Measurements from ENCODE around the gene TNRC18.

TNRC18 gene

GRCh38 chr7:5403442-5403841, 20.2 kb downstream of the TNRC18 start:
- DNase-seq: no peak

- no peak for DNase-seq
These were observed 25.9 kb downstream of the TNRC18 start for GRCh38 chr7:5397736-5398135.

GRCh38 chr7:5396999-5397663, 26.5 kb downstream of the TNRC18 start:
- DNase-seq: no peak

GRCh38 chr7:5396542-5396941, 27.1 kb downstream of the TNRC18 start:
- DNase-seq: peak in 1 of 2 experiments; percentile 34

- no peak for DNase-seq
These were observed 28.4 kb downstream of the TNRC18 start for GRCh38 chr7:5395246-5395645.

GRCh38 chr7:5394264-5395105, 29.1 kb downstream of the TNRC18 start:
- no peak for DNase-seq

- DNase-seq: no peak
These were observed 29.9 kb downstream of the TNRC18 start for GRCh38 chr7:5393748-5394147.

- no peak for DNase-seq
These were observed 30.3 kb downstream of the TNRC18 start for GRCh38 chr7:5393328-5393727.

GRCh38 chr7:5390918-5391317, 32.7 kb downstream of the TNRC18 start:
- no peak for DNase-seq

GRCh38 chr7:5388905-5389433, 34.7 kb downstream of the TNRC18 start:
- no peak for DNase-seq

- DNase-seq: no peak
These were observed 35.2 kb downstream of the TNRC18 start for GRCh38 chr7:5388273-5388901.

- DNase-seq: no peak
These were observed 35.9 kb downstream of the TNRC18 start for GRCh38 chr7:5387711-5388245.

- no peak for DNase-seq
These were observed 39.0 kb downstream of the TNRC18 start for GRCh38 chr7:5384618-5385017.

- no peak for DNase-seq
These were observed 40.1 kb downstream of the TNRC18 start for GRCh38 chr7:5383314-5384098.

- DNase-seq: peak; percentile 20 to 56
These were observed 41.2 kb downstream of the TNRC18 start for GRCh38 chr7:5382281-5382892.

GRCh38 chr7:5381071-5381772, 42.4 kb downstream of the TNRC18 start:
- DNase-seq: peak in 1 of 2 experiments; percentile 17

- DNase-seq: no peak
These were observed 43.1 kb downstream of the TNRC18 start for GRCh38 chr7:5380350-5381070.

- DNase-seq: no peak
These were observed 44.1 kb downstream of the TNRC18 start for GRCh38 chr7:5379546-5379945.

GRCh38 chr7:5377816-5378215, 45.8 kb downstream of the TNRC18 start:
- no peak for DNase-seq

- DNase-seq: no peak
These were observed 46.4 kb downstream of the TNRC18 start for GRCh38 chr7:5377279-5377678.

GRCh38 chr7:5375925-5376324, 47.7 kb downstream of the TNRC18 start:
- DNase-seq: no peak

Data from NCI-H524 (cell line).